Measurements from ENCODE around the gene KMT5B. TPM values are rescaled to one million over a fixed set of nuclear protein-coding genes. Genes with fewer than 3 reads are reported as not detected.

Gene KMT5B
- total and polyA plus RNA-seq, 2 experiments from 2014 or later = 26.4 to 31.0 TPM

DNA sequence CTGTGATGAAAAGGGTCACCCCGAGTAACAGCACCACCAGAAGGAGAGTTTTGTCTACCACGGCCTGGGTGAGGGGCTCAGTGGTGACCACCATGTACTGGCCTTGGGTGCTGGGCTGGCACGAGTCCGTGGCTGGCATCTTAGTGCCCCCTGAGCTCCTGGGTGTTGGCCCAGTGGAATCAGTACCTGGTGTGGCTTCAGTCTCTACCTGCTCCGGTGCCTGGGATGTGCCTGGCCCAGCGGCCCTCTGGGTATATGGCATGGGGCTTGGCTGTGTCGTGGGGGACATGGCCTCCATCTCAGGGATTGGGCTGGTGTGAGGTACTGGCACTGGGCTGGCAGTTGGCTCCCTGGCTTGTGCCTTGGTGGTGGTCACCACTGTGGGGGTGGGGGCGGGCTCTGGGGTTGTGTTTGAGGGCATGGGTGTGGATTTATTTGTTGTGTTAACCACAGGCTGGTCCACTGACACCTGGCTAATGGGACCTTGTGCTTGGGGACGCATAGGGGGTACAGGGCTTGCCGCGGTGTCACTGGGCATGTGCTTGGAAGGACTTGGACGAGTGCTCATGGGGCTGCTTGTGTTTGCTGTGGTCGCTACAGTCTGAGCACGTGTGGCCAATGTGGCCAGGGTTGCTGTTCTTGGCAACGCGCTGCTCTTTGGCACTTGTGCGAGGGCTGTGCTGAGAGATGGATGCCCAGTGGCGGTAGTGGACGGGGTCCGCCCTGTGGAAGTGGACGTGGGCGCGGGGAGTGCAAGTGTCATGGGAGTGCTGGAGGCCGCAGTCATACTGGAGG lies 48.9 kb upstream of the KMT5B start (continued):
- TF ChIP-seq, protein P1, sequence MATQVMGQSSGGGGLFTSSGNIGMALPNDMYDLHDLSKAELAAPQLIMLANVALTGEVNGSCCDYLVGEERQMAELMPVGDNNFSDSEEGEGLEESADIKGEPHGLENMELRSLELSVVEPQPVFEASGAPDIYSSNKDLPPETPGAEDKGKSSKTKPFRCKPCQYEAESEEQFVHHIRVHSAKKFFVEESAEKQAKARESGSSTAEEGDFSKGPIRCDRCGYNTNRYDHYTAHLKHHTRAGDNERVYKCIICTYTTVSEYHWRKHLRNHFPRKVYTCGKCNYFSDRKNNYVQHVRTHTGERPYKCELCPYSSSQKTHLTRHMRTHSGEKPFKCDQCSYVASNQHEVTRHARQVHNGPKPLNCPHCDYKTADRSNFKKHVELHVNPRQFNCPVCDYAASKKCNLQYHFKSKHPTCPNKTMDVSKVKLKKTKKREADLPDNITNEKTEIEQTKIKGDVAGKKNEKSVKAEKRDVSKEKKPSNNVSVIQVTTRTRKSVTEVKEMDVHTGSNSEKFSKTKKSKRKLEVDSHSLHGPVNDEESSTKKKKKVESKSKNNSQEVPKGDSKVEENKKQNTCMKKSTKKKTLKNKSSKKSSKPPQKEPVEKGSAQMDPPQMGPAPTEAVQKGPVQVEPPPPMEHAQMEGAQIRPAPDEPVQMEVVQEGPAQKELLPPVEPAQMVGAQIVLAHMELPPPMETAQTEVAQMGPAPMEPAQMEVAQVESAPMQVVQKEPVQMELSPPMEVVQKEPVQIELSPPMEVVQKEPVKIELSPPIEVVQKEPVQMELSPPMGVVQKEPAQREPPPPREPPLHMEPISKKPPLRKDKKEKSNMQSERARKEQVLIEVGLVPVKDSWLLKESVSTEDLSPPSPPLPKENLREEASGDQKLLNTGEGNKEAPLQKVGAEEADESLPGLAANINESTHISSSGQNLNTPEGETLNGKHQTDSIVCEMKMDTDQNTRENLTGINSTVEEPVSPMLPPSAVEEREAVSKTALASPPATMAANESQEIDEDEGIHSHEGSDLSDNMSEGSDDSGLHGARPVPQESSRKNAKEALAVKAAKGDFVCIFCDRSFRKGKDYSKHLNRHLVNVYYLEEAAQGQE (IDR thresholded peaks at IDR 0.05; ENCODE audit: unreplicated experiment) = no peak

DNA sequence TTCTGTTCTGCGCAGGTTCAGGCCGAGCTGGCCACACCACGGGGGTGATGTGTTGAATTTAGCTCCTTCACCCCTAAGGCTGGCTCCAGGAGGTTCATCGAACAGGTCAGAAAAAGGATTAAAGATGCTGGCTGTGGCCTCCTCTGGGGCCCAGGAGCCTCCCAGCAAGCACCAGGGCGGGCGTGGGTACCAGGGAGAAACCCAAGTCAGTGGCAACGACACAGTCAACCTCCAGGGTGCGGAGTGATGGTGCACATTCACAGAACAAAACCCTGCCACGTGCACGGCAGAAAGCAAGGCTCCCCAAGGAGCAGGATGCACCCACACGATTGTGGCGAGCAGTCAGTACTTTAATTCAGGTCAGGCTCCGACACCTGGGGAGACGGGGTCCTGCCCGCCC lies 47.9 kb upstream of the KMT5B start:
- Histone ChIP-seq H3K79me2 (replicated peaks; ENCODE audit: insufficient read depth) (no peaks in the 10 kb centered on the region), H3K9me2 (ENCODE audit: insufficient read depth) (no peaks in the 10 kb centered on the region), H3K36me3 (ENCODE audit: insufficient read depth) (peaks cover 9% of the 10 kb centered on the region; the same call in 1 of the 2 replicates), H3K27me3 (ENCODE audit: insufficient read depth) (no peaks in the 10 kb centered on the region), H4K20me1 (replicated peaks; ENCODE audit: insufficient read depth) (no peaks in the 10 kb centered on the region), H3K4me1 (ENCODE audit: insufficient read depth) (peaks cover 5% of the 10 kb centered on the region; the same call in 1 of the 2 replicates), H3K4me3 (no peak overlapping the region), H3K27ac (ENCODE audit: low read depth) (no peak overlapping the region), H2AFZ (no peak overlapping the region), H3K4me2 (no peak overlapping the region), H3F3A (replicated peaks; ENCODE audit: low read depth) (no peaks in the 10 kb centered on the region)
- no peak for DNase-seq (ENCODE audit: low spot score)
- ATAC-seq = no peak
- Mint-ChIP-seq H3K36me3 (ENCODE audit: low read depth) (peaks cover 41% of the 10 kb centered on the region), H3K4me1 (peaks cover 8% of the 10 kb centered on the region), H3K27ac (no peak overlapping the region), H3K4me3 (no peak overlapping the region), H3K27me3 (ENCODE audit: insufficient read depth, low read depth, poor library complexity) (peaks cover 7% of the 10 kb centered on the region), H3K9me3 (no peaks in the 10 kb centered on the region)
- TF ChIP-seq, protein P1 (IDR thresholded peaks at IDR 0.05; ENCODE audit: unreplicated experiment) = no peak
- no peak for TF ChIP-seq EZH2phosphoT487 (IDR thresholded peaks at IDR 0.05; ENCODE audit: unreplicated experiment)
- TF ChIP-seq ZNF331 (CRISPR knock-in tag; IDR thresholded peaks at IDR 0.05; ENCODE audit: low read depth) = no peak
- no peak for TF ChIP-seq NANOG (IDR thresholded peaks at IDR 0.05; ENCODE audit: borderline replicate concordance)
- TF ChIP-seq ZNF114 (CRISPR knock-in tag; IDR thresholded peaks at IDR 0.05) = no peak
- TF ChIP-seq, protein P2, sequence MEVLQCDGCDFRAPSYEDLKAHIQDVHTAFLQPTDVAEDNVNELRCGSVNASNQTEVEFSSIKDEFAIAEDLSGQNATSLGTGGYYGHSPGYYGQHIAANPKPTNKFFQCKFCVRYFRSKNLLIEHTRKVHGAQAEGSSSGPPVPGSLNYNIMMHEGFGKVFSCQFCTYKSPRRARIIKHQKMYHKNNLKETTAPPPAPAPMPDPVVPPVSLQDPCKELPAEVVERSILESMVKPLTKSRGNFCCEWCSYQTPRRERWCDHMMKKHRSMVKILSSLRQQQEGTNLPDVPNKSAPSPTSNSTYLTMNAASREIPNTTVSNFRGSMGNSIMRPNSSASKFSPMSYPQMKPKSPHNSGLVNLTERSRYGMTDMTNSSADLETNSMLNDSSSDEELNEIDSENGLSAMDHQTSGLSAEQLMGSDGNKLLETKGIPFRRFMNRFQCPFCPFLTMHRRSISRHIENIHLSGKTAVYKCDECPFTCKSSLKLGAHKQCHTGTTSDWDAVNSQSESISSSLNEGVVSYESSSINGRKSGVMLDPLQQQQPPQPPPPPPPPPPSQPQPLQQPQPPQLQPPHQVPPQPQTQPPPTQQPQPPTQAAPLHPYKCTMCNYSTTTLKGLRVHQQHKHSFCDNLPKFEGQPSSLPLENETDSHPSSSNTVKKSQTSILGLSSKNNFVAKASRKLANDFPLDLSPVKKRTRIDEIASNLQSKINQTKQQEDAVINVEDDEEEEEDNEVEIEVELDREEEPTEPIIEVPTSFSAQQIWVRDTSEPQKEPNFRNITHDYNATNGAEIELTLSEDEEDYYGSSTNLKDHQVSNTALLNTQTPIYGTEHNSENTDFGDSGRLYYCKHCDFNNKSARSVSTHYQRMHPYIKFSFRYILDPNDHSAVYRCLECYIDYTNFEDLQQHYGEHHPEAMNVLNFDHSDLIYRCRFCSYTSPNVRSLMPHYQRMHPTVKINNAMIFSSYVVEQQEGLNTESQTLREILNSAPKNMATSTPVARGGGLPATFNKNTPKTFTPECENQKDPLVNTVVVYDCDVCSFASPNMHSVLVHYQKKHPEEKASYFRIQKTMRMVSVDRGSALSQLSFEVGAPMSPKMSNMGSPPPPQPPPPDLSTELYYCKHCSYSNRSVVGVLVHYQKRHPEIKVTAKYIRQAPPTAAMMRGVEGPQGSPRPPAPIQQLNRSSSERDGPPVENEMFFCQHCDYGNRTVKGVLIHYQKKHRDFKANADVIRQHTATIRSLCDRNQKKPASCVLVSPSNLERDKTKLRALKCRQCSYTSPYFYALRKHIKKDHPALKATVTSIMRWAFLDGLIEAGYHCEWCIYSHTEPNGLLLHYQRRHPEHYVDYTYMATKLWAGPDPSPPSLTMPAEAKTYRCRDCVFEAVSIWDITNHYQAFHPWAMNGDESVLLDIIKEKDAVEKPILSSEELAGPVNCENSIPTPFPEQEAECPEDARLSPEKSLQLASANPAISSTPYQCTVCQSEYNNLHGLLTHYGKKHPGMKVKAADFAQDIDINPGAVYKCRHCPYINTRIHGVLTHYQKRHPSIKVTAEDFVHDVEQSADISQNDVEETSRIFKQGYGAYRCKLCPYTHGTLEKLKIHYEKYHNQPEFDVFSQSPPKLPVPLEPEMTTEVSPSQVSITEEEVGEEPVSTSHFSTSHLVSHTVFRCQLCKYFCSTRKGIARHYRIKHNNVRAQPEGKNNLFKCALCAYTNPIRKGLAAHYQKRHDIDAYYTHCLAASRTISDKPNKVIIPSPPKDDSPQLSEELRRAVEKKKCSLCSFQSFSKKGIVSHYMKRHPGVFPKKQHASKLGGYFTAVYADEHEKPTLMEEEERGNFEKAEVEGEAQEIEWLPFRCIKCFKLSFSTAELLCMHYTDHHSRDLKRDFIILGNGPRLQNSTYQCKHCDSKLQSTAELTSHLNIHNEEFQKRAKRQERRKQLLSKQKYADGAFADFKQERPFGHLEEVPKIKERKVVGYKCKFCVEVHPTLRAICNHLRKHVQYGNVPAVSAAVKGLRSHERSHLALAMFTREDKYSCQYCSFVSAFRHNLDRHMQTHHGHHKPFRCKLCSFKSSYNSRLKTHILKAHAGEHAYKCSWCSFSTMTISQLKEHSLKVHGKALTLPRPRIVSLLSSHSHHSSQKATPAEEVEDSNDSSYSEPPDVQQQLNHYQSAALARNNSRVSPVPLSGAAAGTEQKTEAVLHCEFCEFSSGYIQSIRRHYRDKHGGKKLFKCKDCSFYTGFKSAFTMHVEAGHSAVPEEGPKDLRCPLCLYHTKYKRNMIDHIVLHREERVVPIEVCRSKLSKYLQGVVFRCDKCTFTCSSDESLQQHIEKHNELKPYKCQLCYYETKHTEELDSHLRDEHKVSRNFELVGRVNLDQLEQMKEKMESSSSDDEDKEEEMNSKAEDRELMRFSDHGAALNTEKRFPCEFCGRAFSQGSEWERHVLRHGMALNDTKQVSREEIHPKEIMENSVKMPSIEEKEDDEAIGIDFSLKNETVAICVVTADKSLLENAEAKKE (CRISPR knock-in tag; IDR thresholded peaks at IDR 0.05) = no peak
- TF ChIP-seq POLR2AphosphoS5 (IDR thresholded peaks at IDR 0.05; ENCODE audit: low read depth) = no peak
- TF ChIP-seq, protein P3, sequence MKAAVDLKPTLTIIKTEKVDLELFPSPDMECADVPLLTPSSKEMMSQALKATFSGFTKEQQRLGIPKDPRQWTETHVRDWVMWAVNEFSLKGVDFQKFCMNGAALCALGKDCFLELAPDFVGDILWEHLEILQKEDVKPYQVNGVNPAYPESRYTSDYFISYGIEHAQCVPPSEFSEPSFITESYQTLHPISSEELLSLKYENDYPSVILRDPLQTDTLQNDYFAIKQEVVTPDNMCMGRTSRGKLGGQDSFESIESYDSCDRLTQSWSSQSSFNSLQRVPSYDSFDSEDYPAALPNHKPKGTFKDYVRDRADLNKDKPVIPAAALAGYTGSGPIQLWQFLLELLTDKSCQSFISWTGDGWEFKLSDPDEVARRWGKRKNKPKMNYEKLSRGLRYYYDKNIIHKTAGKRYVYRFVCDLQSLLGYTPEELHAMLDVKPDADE (IDR thresholded peaks at IDR 0.05) = no peak
